GM18526 (cell line): ENCODE measurements around the gene CDK17.

Experiments
- POLR2A ChIP-seq: IDR thresholded peaks from 3 replicates; pipeline ENCODE4 v1.6.1; 2011; ENCODE audit not compliant: insufficient read length; ENCODE audit errors: extremely low read depth

Gene CDK17

GRCh38 chr12:96344124-96344695 is 56.0 kb downstream of the CDK17 start:
- TF ChIP-seq POLR2A = no peak

DNA sequence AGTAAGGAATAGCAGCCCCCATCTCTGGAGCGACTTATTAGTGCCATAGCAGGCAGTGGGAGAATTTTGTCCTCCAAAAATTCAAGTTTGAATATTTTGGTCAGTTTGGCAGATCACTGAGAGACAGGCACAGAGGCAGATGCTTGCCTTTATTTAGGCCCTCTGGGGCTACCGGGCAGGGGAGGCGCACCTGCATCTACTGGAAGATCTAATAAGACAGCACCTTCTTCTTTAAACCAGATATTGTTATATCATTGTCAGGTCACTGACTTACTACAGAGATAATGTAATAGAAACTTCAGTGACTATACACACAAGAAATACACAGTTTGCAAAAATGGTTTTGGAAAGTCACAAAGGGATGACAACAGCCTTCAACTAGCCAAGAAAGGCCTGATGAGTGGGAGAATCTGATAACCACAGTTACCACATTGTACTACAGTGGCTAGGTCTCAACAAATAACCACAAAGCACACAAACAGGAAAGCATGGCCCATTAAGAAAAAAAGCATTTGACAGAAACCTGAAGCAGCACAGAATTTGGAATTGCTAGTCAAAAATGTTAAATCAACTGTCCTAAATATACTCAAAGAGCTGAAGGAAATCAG is 56.8 kb downstream of the CDK17 start:
- TF ChIP-seq POLR2A = no peak

- TF ChIP-seq POLR2A = no peak
These were observed 61.3 kb downstream of the CDK17 start for GRCh38 chr12:96338852-96339471.

GRCh38 chr12:96337953-96338352 is 62.3 kb downstream of the CDK17 start:
- TF ChIP-seq POLR2A = no peak

- no peak for TF ChIP-seq POLR2A
These were observed 63.8 kb downstream of the CDK17 start for GRCh38 chr12:96336489-96336888.

DNA sequence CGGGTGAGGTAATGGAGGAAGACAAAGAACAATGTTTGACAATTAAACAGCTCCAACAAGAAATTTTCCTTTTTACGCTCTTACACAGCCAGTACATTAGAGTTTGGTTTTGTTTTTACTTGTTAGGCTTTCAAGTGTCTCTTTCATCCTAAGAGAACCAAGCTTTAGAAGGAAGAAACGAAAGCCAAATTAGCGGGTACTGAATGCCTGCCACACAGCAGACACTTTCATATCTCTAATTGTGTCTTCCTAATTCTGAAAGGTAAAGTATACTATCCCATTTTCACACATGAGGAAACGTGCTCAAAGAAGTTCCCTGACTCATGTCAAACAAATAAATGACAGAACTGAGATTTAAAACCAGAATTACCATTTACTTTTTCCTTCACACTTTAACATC is 65.0 kb downstream of the CDK17 start:
- TF ChIP-seq POLR2A = no peak

DNA sequence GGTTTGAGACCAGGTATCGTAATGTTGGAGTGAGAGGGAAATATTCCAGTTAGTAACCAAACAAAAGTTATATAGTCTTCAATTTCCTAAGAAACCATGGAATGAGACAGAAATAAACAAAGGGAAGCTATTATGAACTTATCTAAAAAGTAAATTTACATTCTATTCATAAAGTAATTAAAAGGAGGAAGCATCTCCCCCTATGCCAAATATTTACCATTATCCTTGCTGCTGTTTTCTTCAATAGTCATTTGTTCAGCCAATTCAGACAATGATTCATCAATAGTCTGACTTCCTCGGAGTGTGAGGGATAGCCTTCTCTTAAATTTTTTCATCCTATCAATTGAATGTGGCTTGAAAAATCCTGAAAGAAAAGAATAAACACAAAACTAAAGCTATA is 65.7 kb downstream of the CDK17 start:
- no peak for TF ChIP-seq POLR2A

DNA sequence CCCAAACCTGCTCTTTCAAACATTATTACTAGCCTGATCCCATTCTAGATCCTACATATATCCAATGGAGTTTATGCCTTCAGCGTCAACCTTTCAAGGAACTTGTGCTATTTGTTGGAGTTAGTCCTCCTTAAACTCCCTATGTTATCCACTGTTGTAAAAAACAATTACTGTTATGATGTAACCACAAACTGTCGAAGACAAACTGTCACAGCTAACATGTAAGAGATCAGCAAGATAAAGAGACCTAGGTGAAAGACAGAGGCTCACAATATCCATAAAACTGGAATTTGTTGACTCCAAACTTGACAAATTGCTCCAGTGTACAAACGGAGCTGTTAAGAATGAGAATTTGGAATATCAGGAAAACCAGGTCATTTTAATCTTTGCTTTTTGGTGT is 70.7 kb downstream of the CDK17 start:
- TF ChIP-seq POLR2A = no peak

DNA sequence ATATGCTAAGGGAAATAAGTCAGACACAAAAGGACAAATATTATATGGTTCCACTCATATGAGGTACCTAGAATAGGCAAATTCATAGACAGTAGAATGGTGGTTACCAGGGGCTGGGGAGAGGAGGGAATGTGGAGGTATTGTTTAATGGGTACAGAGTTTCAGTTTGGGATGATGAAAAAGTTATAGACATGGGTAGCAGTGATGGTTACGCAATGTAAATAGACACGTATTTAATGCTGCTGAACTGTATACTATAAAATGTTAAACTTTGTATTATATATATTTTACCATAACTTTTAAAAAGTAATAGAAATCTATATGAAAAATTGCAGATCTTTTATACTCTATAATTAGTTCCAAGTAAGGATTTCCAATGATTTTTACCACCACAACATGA is 71.2 kb downstream of the CDK17 start:
- no peak for TF ChIP-seq POLR2A

DNA sequence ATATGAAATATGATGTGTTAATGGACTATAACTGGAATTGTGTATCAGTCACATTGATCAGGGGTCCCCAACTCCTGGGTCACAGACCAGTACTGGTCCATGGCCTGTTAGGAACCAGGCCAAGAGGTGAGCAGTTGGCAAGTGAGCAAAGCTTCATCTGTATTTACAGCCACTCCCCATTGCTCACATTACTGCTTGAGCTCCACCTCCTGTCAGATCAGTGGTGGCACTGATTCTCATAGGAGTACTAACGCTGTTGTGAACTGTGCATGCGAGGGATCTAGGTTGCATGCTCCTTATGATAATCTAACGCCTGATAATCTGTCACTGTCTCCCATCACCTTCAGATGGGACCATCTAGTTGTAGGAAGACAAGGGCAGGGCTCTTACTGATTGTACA is 72.3 kb downstream of the CDK17 start:
- TF ChIP-seq POLR2A = no peak

GRCh38 chr12:96327346-96327745 is 72.9 kb downstream of the CDK17 start:
- TF ChIP-seq POLR2A = no peak

GRCh38 chr12:96326628-96327227 is 73.5 kb downstream of the CDK17 start:
- no peak for TF ChIP-seq POLR2A

- TF ChIP-seq POLR2A = no peak
These were observed 76.3 kb downstream of the CDK17 start for GRCh38 chr12:96323906-96324305.

GRCh38 chr12:96322720-96323119 is 77.5 kb downstream of the CDK17 start:
- TF ChIP-seq POLR2A = no peak

DNA sequence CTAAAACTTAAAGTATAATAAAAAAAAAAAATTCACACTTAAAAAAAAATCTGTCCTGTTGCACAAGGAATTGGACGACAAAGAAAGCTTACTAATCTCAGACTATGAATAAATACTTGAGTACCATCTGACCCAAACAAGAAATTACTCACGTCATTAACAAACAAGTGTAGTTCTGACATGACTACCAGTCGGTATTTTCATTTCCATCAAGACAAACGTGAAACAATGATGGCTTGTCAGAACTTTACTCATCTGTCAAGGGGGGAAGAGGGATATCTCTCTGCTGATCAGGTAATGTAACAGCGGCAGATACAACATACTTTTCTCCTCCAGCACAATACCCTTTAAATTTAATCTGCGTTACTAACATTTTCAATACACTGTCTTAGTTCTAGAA is 78.3 kb downstream of the CDK17 start:
- TF ChIP-seq POLR2A = no peak

- no peak for TF ChIP-seq POLR2A
These were observed 85.5 kb downstream of the CDK17 start for GRCh38 chr12:96314723-96315122.
